ENCODE data around the gene COBL. TPM values are rescaled to one million over a fixed set of nuclear protein-coding genes. Genes with fewer than 3 reads are reported as not detected.
A peak's percentile ranks its signal among the peaks of the same experiment; 100 is the strongest.

Gene COBL
- total RNA-seq, 1 experiment from 2014 or later = 49.9 TPM

DNA sequence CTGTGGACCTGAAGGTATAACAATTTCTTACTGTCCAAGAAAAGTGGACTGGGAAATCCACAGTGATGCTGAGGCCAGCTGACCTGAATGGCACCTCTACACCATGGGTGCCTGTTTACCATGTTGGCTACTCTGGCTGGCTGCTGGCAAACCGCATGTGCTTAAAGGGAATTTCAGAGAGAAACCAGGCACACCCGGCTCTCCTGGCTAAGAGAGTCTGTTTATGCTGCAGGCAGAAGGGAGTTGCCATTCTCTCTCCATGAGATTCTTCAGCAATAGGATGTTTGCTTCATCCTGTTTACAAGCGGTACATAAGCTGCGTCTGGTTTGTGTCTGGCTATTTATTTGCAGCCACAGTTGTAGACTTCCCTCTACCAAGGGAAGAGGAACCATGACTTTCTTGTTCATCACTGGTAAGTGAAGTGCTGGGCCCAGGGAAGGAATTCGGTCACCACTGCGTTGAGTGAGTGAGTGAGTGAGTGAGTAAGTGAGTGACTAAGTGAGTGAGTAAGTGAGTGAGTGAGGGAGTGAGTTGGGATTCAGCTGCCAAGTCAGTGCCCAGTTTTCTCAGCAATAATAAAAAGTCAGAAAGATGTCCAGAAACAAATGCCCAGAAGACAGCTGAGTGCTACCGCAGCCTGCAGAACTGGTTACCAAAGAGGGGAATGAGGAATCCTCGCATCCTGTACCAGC, 90.4 kb downstream of the COBL start:
- Mint-ChIP-seq H3K27me3 (ENCODE audit: unreplicated experiment) (no peaks in the 10 kb centered on the region), H3K27ac (ENCODE audit: unreplicated experiment) (no peak overlapping the region), H3K36me3 (ENCODE audit: insufficient read depth, unreplicated experiment) (no peaks in the 10 kb centered on the region), H3K9me3 (ENCODE audit: low read depth, unreplicated experiment) (no peaks in the 10 kb centered on the region), H3K4me1 (ENCODE audit: low read depth, unreplicated experiment) (peaks cover 15% of the 10 kb centered on the region), H3K4me3 (ENCODE audit: low read depth, unreplicated experiment) (no peak overlapping the region)
- TF ChIP-seq, protein P1, sequence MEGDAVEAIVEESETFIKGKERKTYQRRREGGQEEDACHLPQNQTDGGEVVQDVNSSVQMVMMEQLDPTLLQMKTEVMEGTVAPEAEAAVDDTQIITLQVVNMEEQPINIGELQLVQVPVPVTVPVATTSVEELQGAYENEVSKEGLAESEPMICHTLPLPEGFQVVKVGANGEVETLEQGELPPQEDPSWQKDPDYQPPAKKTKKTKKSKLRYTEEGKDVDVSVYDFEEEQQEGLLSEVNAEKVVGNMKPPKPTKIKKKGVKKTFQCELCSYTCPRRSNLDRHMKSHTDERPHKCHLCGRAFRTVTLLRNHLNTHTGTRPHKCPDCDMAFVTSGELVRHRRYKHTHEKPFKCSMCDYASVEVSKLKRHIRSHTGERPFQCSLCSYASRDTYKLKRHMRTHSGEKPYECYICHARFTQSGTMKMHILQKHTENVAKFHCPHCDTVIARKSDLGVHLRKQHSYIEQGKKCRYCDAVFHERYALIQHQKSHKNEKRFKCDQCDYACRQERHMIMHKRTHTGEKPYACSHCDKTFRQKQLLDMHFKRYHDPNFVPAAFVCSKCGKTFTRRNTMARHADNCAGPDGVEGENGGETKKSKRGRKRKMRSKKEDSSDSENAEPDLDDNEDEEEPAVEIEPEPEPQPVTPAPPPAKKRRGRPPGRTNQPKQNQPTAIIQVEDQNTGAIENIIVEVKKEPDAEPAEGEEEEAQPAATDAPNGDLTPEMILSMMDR (IDR thresholded peaks at IDR 0.05; ENCODE audit: unreplicated experiment) = no peak
- CTCF ChIA-PET = interaction anchor here (0.9 to 2.3 kb wide), 6 partner anchors 10 to 142 kb away, joined by 3 to 96 read pairs (median 6); no protein-coding TSS in a partner anchor
- intact Hi-C loops (cut with micrococcal nuclease; ENCODE audit: unreplicated experiment) = no loop called here
- no peak for DNase-seq
- BruUV-seq (replicated peaks) = no TSS peak

DNA sequence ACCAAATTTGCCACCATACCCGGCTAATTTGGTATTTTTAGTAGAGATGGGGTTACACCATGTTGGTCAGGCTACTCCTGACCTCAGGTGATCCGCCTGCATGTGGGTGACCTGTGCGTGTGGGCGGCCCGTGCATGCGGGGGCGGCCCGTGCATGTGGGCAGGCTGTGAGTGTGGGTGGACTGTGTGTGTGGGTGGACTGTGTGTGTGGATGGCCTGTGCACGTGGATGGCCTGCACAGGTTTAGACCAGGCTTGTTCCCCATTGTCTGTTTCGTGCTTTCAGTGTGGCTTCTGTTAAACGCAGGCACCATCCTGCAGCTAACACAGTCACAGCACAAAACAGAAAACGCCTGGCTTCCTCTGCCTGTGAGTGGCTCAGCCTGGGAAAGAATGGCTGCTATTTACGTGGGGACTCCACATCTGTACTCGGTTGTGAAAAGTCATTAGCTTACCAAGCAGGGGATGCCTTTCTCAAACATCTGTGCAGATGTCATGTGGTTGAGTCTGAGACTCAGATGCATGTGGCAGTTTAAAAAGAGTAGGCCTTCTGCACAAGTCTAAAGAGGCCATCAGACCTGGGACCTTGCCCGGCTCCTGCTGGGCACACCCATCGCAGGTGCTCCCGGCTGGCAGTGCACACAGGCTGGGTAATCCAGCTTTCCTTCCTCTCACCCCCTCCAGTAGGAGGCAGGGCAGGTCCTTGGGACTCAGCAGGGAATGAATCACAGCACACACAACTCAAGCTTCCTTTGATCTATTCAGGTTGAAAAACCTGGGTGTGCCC, 91.6 kb downstream of the COBL start:
- TF ChIP-seq, protein P1 (IDR thresholded peaks at IDR 0.05; ENCODE audit: unreplicated experiment) = peak; percentile 62
- CTCF ChIA-PET = interaction anchor here (0.6 to 2.3 kb wide), 24 partner anchors 9 to 235 kb away, joined by 3 to 96 read pairs (median 6); no protein-coding TSS in a partner anchor
- no peak overlapping the region for H3K4me3 Mint-ChIP-seq (ENCODE audit: low read depth, unreplicated experiment)
- H3K36me3 Mint-ChIP-seq (ENCODE audit: insufficient read depth, unreplicated experiment) = no peaks in the 10 kb centered on the region
- peak; percentile 86 for DNase-seq
- H3K4me1 Mint-ChIP-seq (ENCODE audit: low read depth, unreplicated experiment) = peaks cover 15% of the 10 kb centered on the region
- intact Hi-C loops (cut with micrococcal nuclease; ENCODE audit: unreplicated experiment) = loop anchor here (1.0 to 2.0 kb wide), 3 partner anchors 62 to 142 kb away; no protein-coding TSS in a partner anchor
- no peaks in the 10 kb centered on the region for H3K9me3 Mint-ChIP-seq (ENCODE audit: low read depth, unreplicated experiment)
- no peak overlapping the region for H3K27ac Mint-ChIP-seq (ENCODE audit: unreplicated experiment)
- no peaks in the 10 kb centered on the region for H3K27me3 Mint-ChIP-seq (ENCODE audit: unreplicated experiment)
- no TSS peak for BruUV-seq (replicated peaks)

DNA sequence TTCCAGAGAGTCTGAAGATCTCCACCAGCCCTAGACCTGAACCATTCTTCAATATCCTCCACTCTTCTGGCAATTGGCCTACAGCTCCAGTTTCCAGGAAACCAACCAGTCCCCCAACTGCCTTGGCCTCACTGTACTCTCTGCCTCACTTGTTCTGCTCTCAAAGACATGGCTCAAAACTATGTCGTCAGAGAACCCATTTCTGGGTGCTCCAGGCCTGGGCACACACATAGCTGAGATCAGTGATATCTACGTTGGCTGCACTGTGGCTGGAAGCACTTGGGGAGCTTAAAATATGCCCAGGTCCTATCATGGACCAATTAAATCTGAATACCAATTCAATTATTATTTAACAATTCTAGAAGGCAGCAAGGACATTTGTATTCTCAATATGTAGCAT, 93.1 kb downstream of the COBL start:
- H3K27ac Mint-ChIP-seq (ENCODE audit: unreplicated experiment) = no peak overlapping the region
- DNase-seq = no peak
- no peaks in the 10 kb centered on the region for H3K9me3 Mint-ChIP-seq (ENCODE audit: low read depth, unreplicated experiment)
- TF ChIP-seq, protein P1 (IDR thresholded peaks at IDR 0.05; ENCODE audit: unreplicated experiment) = no peak
- BruUV-seq (replicated peaks) = no TSS peak
- H3K4me1 Mint-ChIP-seq (ENCODE audit: low read depth, unreplicated experiment) = peaks cover 15% of the 10 kb centered on the region
- no peaks in the 10 kb centered on the region for H3K36me3 Mint-ChIP-seq (ENCODE audit: insufficient read depth, unreplicated experiment)
- H3K27me3 Mint-ChIP-seq (ENCODE audit: unreplicated experiment) = no peaks in the 10 kb centered on the region
- H3K4me3 Mint-ChIP-seq (ENCODE audit: low read depth, unreplicated experiment) = no peak overlapping the region
- CTCF ChIA-PET = interaction anchor here (0.7 to 2.2 kb wide), 3 partner anchors 60 to 143 kb away, joined by 3 to 21 read pairs (median 3); no protein-coding TSS in a partner anchor
- intact Hi-C loops (cut with micrococcal nuclease; ENCODE audit: unreplicated experiment) = no loop called here

DNA sequence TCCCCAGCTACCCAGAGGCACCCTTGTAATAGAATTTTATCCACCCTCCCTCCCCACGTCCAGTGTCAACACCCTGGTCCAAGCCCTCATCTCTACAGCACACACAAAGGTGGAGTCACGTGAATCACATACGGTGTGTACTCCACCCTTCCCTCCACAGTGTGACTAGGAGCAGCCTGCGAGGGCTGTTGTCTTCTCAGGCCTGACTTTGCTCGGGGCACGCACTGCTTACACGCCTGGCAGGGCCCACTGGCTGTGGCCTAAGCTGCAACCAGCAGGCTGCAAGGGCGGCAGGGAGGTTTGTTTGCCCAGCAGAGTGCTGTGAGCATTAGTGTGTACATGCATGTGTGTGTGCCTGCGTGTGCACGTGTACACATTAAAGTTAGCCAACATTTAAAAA, 93.7 kb downstream of the COBL start:
- no TSS peak for BruUV-seq (replicated peaks)
- CTCF ChIA-PET = interaction anchor here (0.7 kb wide), 2 partner anchors 60 to 144 kb away, joined by 3 read pairs; no protein-coding TSS in a partner anchor
- DNase-seq = no peak
- TF ChIP-seq, protein P1 (IDR thresholded peaks at IDR 0.05; ENCODE audit: unreplicated experiment) = no peak
- Mint-ChIP-seq H3K36me3 (ENCODE audit: insufficient read depth, unreplicated experiment) (no peaks in the 10 kb centered on the region), H3K4me1 (ENCODE audit: low read depth, unreplicated experiment) (peaks cover 15% of the 10 kb centered on the region), H3K9me3 (ENCODE audit: low read depth, unreplicated experiment) (no peaks in the 10 kb centered on the region), H3K4me3 (ENCODE audit: low read depth, unreplicated experiment) (no peak overlapping the region), H3K27me3 (ENCODE audit: unreplicated experiment) (no peaks in the 10 kb centered on the region), H3K27ac (ENCODE audit: unreplicated experiment) (no peak overlapping the region)
- intact Hi-C loops (cut with micrococcal nuclease; ENCODE audit: unreplicated experiment) = no loop called here

Measured in Calu3 (cell line).